ENCODE data around the gene TNS1. TPM values are rescaled to one million over a fixed set of nuclear protein-coding genes. Genes with fewer than 3 reads are reported as not detected.

The TNS1 gene
- total RNA-seq, 4 donors from 2014 or later = 169 to 316 (median 229) TPM

DNA sequence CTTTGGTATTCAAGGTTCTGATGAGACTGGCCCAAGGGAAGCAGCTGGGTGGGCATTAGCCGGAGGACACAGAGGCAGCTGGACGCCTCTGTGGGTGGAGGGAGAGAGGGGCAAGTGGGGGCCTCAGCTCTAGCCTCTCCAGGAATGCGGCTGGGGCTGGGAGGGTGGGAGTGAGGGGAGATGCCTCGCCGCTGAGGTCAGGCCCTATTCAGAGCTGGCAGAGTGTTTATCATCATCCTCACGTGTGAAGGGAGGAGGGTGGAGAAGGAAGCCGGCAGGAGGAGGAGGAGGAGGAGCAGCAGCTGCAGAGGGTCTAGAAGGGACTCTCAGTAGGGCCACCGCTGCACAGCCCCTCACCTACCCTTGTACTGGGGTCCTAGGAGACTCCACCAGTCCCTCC, 43.1 kb downstream of the TNS1 start:
- DNase-seq = no peak
- Histone ChIP-seq H3K9me3 (no peaks in the 10 kb centered on the region), H3K4me3 (replicated peaks in 1 of 3) (no peak overlapping the region), H3K36me3 (no peaks in the 10 kb centered on the region), H3K27ac (no peak overlapping the region), H3K4me1 (peaks cover 26 to 52% of the 10 kb centered on the region in 2 donors), H3K27me3 (no peaks in the 10 kb centered on the region)
- TF ChIP-seq, protein P1, sequence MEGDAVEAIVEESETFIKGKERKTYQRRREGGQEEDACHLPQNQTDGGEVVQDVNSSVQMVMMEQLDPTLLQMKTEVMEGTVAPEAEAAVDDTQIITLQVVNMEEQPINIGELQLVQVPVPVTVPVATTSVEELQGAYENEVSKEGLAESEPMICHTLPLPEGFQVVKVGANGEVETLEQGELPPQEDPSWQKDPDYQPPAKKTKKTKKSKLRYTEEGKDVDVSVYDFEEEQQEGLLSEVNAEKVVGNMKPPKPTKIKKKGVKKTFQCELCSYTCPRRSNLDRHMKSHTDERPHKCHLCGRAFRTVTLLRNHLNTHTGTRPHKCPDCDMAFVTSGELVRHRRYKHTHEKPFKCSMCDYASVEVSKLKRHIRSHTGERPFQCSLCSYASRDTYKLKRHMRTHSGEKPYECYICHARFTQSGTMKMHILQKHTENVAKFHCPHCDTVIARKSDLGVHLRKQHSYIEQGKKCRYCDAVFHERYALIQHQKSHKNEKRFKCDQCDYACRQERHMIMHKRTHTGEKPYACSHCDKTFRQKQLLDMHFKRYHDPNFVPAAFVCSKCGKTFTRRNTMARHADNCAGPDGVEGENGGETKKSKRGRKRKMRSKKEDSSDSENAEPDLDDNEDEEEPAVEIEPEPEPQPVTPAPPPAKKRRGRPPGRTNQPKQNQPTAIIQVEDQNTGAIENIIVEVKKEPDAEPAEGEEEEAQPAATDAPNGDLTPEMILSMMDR (IDR thresholded peaks at IDR 0.05) = no peak
- TF ChIP-seq POLR2A (IDR thresholded peaks at IDR 0.05) = no peak
- WGBS, 2 donors = 74 to 84% methylated on average over 8 of the region's 8 CpGs
- intact Hi-C loops (cut with DNase I) = no loop called here

DNA sequence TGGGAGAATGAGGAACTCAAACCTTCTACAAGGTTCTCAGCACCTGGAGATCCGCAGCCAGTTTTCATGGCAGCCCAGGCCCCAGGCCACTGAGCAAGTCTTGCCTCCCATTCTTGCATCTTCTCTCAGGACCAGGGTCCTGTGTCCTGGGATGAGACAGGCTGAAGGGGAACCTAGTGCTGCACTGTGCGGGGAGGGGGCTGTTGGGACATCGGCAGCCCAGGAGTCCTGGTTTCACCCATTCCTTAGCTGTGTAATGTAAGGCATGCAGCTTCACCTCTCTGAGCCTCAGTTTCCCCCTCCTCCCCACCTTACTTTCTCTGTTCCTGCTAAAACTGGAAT, 43.9 kb downstream of the TNS1 start:
- H3K36me3 ChIP-seq = no peaks in the 10 kb centered on the region
- H3K9me3 ChIP-seq = no peaks in the 10 kb centered on the region
- whole genome bisulfite sequencing, 2 donors = 95 to 98% methylated on average over 3 of the region's 3 CpGs
- H3K27me3 ChIP-seq = no peaks in the 10 kb centered on the region
- peaks cover 26 to 52% of the 10 kb centered on the region in 2 donors for H3K4me1 ChIP-seq
- no peak overlapping the region for H3K27ac ChIP-seq
- intact Hi-C loops (cut with DNase I) = no loop called here
- no peak for DNase-seq
- H3K4me3 ChIP-seq (replicated peaks in 1 of 3) = no peak overlapping the region
- TF ChIP-seq POLR2A (IDR thresholded peaks at IDR 0.05) = no peak
- TF ChIP-seq, protein P1 (IDR thresholded peaks at IDR 0.05) = no peak

DNA sequence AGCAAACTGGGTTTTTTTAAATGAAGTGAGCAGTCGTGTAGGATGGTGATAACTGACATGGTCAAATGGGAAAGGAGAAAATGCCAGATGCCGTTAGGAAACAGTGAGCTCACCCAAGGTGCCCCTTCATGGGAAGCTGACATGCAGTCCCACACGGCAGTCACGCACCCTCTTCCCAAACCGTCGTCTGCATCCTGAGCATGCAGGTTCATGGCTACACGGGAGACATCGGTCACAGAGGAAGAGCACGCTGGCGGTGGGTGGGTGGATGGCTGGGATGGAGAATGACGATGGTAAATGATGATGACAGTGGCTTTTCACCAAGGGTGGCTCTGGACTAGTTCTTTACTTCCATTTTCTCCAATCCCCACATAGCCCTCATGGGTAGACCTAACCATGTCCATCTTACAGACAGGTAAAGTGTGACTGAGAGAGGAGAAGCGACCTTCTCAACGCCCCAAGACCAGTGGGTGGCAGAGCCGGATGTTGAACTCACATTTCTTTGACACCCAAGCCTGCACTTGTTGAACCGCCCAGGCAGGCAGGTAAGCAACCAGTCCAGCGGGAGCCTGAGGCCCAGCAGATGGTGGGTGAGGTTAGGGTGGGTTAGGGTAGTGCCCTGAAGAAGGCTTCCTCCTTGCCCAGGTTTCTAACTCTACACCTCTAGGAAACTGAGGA, 44.5 kb downstream of the TNS1 start:
- intact Hi-C loops (cut with DNase I) = no loop called here
- H3K4me1 ChIP-seq = peaks cover 30 to 53% of the 10 kb centered on the region in 2 donors
- 90 to 94% methylated on average over 16 of the region's 16 CpGs for WGBS, 2 donors
- H3K36me3 ChIP-seq = no peaks in the 10 kb centered on the region
- no peak overlapping the region for H3K27ac ChIP-seq
- no peak overlapping the region for H3K4me3 ChIP-seq (replicated peaks in 1 of 3)
- H3K27me3 ChIP-seq = no peaks in the 10 kb centered on the region
- TF ChIP-seq, protein P1 (IDR thresholded peaks at IDR 0.05) = no peak
- no peak for TF ChIP-seq POLR2A (IDR thresholded peaks at IDR 0.05)
- DNase-seq = peak in 1 of 2 donors; percentile 5
- no peaks in the 10 kb centered on the region for H3K9me3 ChIP-seq

DNA sequence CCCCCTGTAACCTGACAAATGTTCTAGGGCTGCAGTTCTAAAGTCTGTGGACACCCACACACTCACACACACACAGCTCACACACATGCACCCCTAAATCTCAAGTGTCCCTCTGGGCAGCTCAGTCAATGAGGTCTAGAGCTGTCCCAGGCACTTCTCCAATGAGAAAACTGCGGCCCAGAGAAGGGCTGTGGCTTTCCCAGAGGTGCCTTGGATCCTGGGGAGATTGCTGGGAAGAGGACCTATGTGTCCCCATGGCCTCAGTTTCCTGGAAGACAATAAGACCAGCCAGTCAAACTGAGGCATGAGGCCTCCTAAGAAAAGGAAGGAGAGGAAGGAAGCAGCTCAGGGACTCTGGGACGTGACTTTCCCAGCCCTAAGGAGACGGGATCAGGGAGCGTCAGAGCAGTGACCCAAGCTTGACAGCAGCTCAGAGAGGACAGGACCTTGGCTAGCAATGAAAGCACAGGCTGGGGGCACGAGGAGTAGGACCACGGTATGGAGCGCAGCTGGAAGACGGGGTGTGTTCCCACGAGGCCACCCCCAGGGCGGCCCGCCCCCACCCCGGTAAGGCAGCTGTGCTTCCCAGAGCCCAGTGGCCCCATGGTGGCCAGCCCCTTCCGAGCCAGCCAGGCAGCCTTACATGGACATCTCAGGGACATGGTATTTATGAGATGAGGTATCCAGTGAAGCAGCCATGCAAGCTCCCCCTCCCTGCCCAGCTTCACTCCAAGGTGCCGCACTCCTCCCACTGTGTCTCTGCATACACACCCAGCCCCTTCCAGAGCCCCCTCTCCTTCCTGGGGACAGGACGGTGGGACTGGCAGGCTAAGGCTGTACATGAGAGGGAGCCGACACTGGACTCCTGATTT, 46.0 kb downstream of the TNS1 start:
- WGBS, 2 donors = 87 to 88% methylated on average over 7 to 11 of the region's 16 CpGs
- Histone ChIP-seq H3K9me3 (no peaks in the 10 kb centered on the region), H3K27me3 (no peaks in the 10 kb centered on the region), H3K4me1 (peaks cover 45 to 68% of the 10 kb centered on the region in 2 donors), H3K4me3 (replicated peaks in 1 of 3) (no peak overlapping the region), H3K27ac (peak overlapping the region; percentile 90 to 100 (median 93)), H3K36me3 (no peaks in the 10 kb centered on the region)
- DNase-seq = peak in 1 of 2 donors; percentile 2
- intact Hi-C loops (cut with DNase I) = no loop called here
- TF ChIP-seq, protein P1 (IDR thresholded peaks at IDR 0.05) = no peak
- no peak for TF ChIP-seq POLR2A (IDR thresholded peaks at IDR 0.05)

All from thyroid gland (tissue), 4 donors.